ENCODE measurements around the gene HIVEP3.

HIVEP3 gene

GRCh38 chr1:41906943-41907342 is 11.8 kb downstream of the HIVEP3 start (continued):
- TF ChIP-seq ZNF214 (tag by site-specific recombination; IDR thresholded peaks at IDR 0.05; ENCODE audit: borderline replicate concordance) (no peak), INSM2 (tag by site-specific recombination; IDR thresholded peaks at IDR 0.05) (no peak), ZNF830 (tag by site-specific recombination; IDR thresholded peaks at IDR 0.05; ENCODE audit: low read depth) (no peak), ZNF18 (tag by site-specific recombination; IDR thresholded peaks at IDR 0.05) (no peak), ZFHX2 (tag by site-specific recombination; conservative IDR thresholded peaks at IDR 0.05) (no peak), RBAK (tag by site-specific recombination; IDR thresholded peaks at IDR 0.05) (no peak), MYNN (tag by site-specific recombination; IDR thresholded peaks at IDR 0.05; ENCODE audit: borderline replicate concordance) (no peak)

- TF ChIP-seq ZNF404 (tag by site-specific recombination; IDR thresholded peaks at IDR 0.05) (no peak), ZNF677 (tag by site-specific recombination; IDR thresholded peaks at IDR 0.05) (no peak), ZNF202 (tag by site-specific recombination; IDR thresholded peaks at IDR 0.05; ENCODE audit: borderline replicate concordance) (no peak), REPIN1 (tag by site-specific recombination; IDR thresholded peaks at IDR 0.05; ENCODE audit: low read depth) (no peak), ZNF341 (tag by site-specific recombination; IDR thresholded peaks at IDR 0.05; ENCODE audit: low read depth) (no peak), ZNF585B (tag by site-specific recombination; IDR thresholded peaks at IDR 0.05) (no peak), ZNF423 (tag by site-specific recombination; IDR thresholded peaks at IDR 0.05) (no peak), ZNF19 (tag by site-specific recombination; IDR thresholded peaks at IDR 0.05; ENCODE audit: low read depth) (no peak), ATF2 (tag by site-specific recombination; IDR thresholded peaks at IDR 0.05; ENCODE audit: low read depth) (no peak), OSR2 (tag by site-specific recombination; IDR thresholded peaks at IDR 0.05) (no peak), ZNF426 (tag by site-specific recombination; IDR thresholded peaks at IDR 0.05) (no peak), TRIM28 (IDR thresholded peaks at IDR 0.05; ENCODE audit: borderline replicate concordance, low read length) (no peak), AEBP2 (tag by site-specific recombination; IDR thresholded peaks at IDR 0.05; ENCODE audit: borderline replicate concordance) (no peak), ZNF510 (tag by site-specific recombination; IDR thresholded peaks at IDR 0.05; ENCODE audit: insufficient replicate concordance) (no peak), ZFP37 (tag by site-specific recombination; IDR thresholded peaks at IDR 0.05) (no peak), ZNF362 (tag by site-specific recombination; IDR thresholded peaks at IDR 0.05) (no peak), ZBTB17 (tag by site-specific recombination; IDR thresholded peaks at IDR 0.05) (no peak), ZNF157 (tag by site-specific recombination; IDR thresholded peaks at IDR 0.05) (no peak), PRDM1 (tag by site-specific recombination; IDR thresholded peaks at IDR 0.05) (no peak)
- POLR2A ChIA-PET: no interaction called here
- CTCF ChIA-PET: interaction anchor here (0.5 kb wide), 1 partner anchor 858 kb away, joined by 3 read pairs; no protein-coding TSS in a partner anchor
- Histone ChIP-seq H3K36me3 (ENCODE audit: control insufficient read depth in 2 of 2, insufficient read depth in 1 of 2, low read length in 2 of 2) (no peaks in the 10 kb centered on the region), H3K27ac (ENCODE audit: extremely low read depth, low read depth, low read length) (no peak overlapping the region), H3K4me3 (ENCODE audit: low read depth, low read length) (no peak overlapping the region), H3K9me3 (ENCODE audit: control insufficient read depth, insufficient read depth, low read depth, low read length) (no peaks in the 10 kb centered on the region), H3K4me1 (ENCODE audit: control insufficient read depth, insufficient read depth, low read length) (no peaks in the 10 kb centered on the region)
Measured at GRCh38 chr1:41905093-41905675, 13.5 kb downstream of the HIVEP3 start.

Measured in HEK293 (cell line).